ENCODE data around the gene PELO.

PELO gene

DNA sequence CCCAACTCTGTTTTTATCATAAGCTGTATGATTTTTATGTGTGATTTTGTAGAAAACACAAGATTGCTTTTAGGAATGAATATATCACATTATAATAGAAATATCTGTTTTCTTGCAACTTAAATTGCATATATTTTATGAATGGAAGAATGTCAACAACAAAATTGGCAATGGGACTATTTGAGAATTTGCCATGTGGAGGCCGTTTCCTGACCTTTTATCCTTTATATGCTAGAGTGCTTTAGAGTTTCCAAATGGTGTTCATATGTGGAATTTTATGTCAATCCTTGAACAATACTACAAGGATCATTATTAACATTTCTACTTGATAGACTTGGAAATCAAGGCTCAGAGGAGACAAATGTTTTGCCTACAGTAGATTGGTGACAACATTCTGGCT lies 34.2 kb downstream of the PELO start:
- TF ChIP-seq POLR2AphosphoS5 (IDR thresholded peaks at IDR 0.05; ENCODE audit: borderline replicate concordance, low read depth, low read length): no peak
- no peak for TF ChIP-seq EZH2 (IDR thresholded peaks at IDR 0.05)
- TF ChIP-seq FOXP2 (optimal IDR thresholded peaks at IDR 0.05; ENCODE audit: control extremely low read depth, extremely low read length, insufficient read depth): no peak
- Histone ChIP-seq H3K9me3 (ENCODE audit: low read depth, low read length) (no peaks in the 10 kb centered on the region), H3K4me3 (no peak overlapping the region), H3K9ac (ENCODE audit: insufficient read length) (no peak overlapping the region), H3K36me3 (ENCODE audit: insufficient read depth, low read length) (no peaks in the 10 kb centered on the region), H3K27ac (no peak overlapping the region)
- DNase-seq (ENCODE audit: low read depth, low spot score): no peak

DNA sequence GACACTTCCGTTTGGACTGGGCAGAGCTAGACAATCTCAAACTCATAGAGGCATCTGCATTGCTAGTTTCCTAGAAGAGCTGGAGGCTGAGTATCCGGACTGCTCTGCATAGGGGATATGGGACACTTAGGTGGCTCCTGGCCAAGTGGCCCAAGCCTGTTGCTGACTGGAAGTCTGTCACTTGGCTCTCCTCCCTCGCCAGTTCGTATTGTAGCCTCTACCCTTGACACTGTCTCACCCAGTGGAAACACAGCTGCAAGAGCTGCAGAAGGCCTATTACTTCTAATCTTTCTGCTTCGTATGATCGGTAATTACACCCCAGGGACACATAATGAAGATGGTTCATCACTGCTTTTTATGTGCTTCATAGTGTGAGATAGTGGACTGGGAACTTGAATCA lies 34.7 kb downstream of the PELO start:
- DNase-seq (ENCODE audit: low read depth, low spot score): no peak
- Histone ChIP-seq H3K27ac (no peak overlapping the region), H3K36me3 (ENCODE audit: insufficient read depth, low read length) (no peaks in the 10 kb centered on the region), H3K9me3 (ENCODE audit: low read depth, low read length) (no peaks in the 10 kb centered on the region), H3K4me3 (no peak overlapping the region), H3K9ac (ENCODE audit: insufficient read length) (no peak overlapping the region)
- no peak for TF ChIP-seq POLR2AphosphoS5 (IDR thresholded peaks at IDR 0.05; ENCODE audit: borderline replicate concordance, low read depth, low read length)
- no peak for TF ChIP-seq FOXP2 (optimal IDR thresholded peaks at IDR 0.05; ENCODE audit: control extremely low read depth, extremely low read length, insufficient read depth)
- TF ChIP-seq EZH2 (IDR thresholded peaks at IDR 0.05): no peak

DNA sequence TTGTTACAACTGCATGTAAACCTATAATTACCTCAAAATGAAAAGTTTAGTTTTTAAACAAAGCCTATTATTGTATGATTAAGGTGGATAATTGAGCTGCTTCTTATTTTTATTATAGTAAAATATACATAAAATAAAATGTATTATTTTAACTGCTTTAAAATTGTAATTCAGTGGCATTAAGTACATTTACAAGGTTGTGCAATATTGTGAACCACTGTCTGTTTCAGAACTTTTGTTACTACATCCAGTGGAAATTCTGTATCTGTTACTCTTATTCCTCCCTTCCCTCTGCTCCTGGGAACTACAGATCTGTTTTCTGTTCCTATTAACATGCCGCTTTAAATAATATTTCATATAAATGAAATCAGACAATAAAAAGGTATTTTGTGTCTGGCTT lies 37.1 kb downstream of the PELO start:
- no peak for DNase-seq (ENCODE audit: low read depth, low spot score)
- H3K9ac ChIP-seq (ENCODE audit: insufficient read length): no peak overlapping the region
- no peaks in the 10 kb centered on the region for H3K36me3 ChIP-seq (ENCODE audit: insufficient read depth, low read length)
- TF ChIP-seq EZH2 (IDR thresholded peaks at IDR 0.05) (no peak), FOXP2 (optimal IDR thresholded peaks at IDR 0.05; ENCODE audit: control extremely low read depth, extremely low read length, insufficient read depth) (no peak), POLR2AphosphoS5 (IDR thresholded peaks at IDR 0.05; ENCODE audit: borderline replicate concordance, low read depth, low read length) (no peak)
- H3K4me3 ChIP-seq: no peak overlapping the region
- no peak overlapping the region for H3K27ac ChIP-seq
- H3K9me3 ChIP-seq (ENCODE audit: low read depth, low read length): no peaks in the 10 kb centered on the region

DNA sequence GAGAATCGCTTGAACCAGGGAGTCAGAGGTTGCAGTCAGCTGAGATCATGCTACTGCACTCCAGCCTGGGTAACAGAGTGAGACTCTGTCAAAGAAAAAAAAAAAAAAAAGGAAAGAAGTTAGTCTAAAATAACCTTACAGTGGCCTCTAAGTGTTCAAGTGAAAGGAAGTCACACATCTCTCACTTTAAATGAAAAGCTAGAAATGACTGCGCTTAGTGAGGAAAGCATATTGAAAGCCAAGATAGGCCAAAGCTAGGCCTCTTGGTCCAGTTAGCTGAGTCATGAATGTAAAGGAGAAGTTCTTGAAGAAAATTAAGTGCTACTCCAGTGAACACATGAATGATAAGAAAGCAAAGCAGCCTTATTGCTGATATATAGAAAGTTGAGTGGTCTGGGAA lies 38.1 kb downstream of the PELO start:
- no peak for DNase-seq (ENCODE audit: low read depth, low spot score)
- no peak overlapping the region for H3K9ac ChIP-seq (ENCODE audit: insufficient read length)
- no peak for TF ChIP-seq FOXP2 (optimal IDR thresholded peaks at IDR 0.05; ENCODE audit: control extremely low read depth, extremely low read length, insufficient read depth)
- no peak overlapping the region for H3K4me3 ChIP-seq
- no peak overlapping the region for H3K27ac ChIP-seq
- H3K9me3 ChIP-seq (ENCODE audit: low read depth, low read length): no peaks in the 10 kb centered on the region
- H3K36me3 ChIP-seq (ENCODE audit: insufficient read depth, low read length): no peaks in the 10 kb centered on the region

DNA sequence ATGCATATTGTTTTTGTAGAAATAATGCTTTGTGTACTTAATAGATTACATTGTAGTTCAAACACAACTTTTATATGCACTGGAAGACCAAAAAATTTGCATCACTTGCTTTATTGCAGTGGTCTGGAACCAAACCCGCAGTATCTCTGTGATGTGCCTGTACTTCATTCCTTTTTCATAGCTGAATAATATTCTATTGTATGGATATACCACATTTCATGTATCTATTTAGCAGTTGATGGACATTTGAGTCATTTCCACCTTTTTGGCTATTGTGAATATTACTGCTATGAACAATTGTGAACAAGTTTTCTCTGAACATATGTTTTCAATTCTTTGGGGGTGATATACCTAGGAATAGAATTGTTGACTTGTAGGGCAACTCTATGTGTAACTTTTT lies 40.1 kb downstream of the PELO start:
- DNase-seq (ENCODE audit: low read depth, low spot score): no peak
- Histone ChIP-seq H3K9ac (ENCODE audit: insufficient read length) (no peak overlapping the region), H3K36me3 (ENCODE audit: insufficient read depth, low read length) (no peaks in the 10 kb centered on the region), H3K27ac (no peak overlapping the region), H3K4me3 (no peak overlapping the region), H3K9me3 (ENCODE audit: low read depth, low read length) (no peaks in the 10 kb centered on the region)
- TF ChIP-seq POLR2AphosphoS5 (IDR thresholded peaks at IDR 0.05; ENCODE audit: borderline replicate concordance, low read depth, low read length): no peak
- no peak for TF ChIP-seq EZH2 (IDR thresholded peaks at IDR 0.05)
- no peak for TF ChIP-seq FOXP2 (optimal IDR thresholded peaks at IDR 0.05; ENCODE audit: control extremely low read depth, extremely low read length, insufficient read depth)

DNA sequence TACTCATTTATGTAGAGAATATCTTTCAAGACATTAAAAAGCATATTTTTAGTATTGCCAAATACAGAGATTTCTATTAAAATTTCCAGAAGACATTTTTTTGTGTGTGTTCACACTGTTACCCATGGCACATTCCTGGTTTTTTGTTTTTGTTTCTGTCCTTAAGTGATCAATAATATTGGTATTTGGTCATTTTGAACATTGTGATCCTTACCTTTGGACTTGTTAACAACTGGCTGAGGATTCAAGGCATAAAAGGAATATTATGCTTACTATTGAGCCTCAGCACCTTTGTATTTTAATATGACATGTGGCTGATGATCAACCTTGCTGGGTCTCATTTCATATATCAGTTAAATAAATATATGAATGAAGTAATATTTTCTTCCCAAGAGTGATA lies 41.9 kb downstream of the PELO start:
- no peak for TF ChIP-seq POLR2AphosphoS5 (IDR thresholded peaks at IDR 0.05; ENCODE audit: borderline replicate concordance, low read depth, low read length)
- TF ChIP-seq EZH2 (IDR thresholded peaks at IDR 0.05): no peak
- TF ChIP-seq FOXP2 (optimal IDR thresholded peaks at IDR 0.05; ENCODE audit: control extremely low read depth, extremely low read length, insufficient read depth): no peak
- Histone ChIP-seq H3K9me3 (ENCODE audit: low read depth, low read length) (no peaks in the 10 kb centered on the region), H3K9ac (ENCODE audit: insufficient read length) (no peak overlapping the region), H3K27ac (no peak overlapping the region), H3K4me3 (no peak overlapping the region), H3K36me3 (ENCODE audit: insufficient read depth, low read length) (no peaks in the 10 kb centered on the region)
- DNase-seq (ENCODE audit: low read depth, low spot score): no peak

DNA sequence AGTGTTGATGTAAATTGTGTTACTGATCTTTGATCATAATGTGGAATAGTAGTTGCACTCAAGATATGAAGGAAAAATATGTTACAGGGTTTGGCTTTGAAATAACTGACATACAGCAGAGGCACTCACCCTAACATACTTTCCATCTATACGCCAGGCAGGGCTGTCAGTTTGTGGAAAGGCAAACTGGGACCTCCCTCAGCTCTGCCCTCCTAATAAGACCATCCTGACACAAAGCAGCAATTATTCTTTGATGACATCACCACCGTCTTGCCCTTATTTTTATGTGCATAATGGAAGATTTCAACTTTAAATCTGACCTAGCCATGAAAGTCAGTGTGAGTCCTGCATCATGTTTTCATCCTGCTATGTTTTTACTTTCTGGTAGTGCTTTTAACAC lies 42.9 kb downstream of the PELO start:
- no peaks in the 10 kb centered on the region for H3K36me3 ChIP-seq (ENCODE audit: insufficient read depth, low read length)
- H3K9ac ChIP-seq (ENCODE audit: insufficient read length): no peak overlapping the region
- TF ChIP-seq FOXP2 (optimal IDR thresholded peaks at IDR 0.05; ENCODE audit: control extremely low read depth, extremely low read length, insufficient read depth) (no peak), EZH2 (IDR thresholded peaks at IDR 0.05) (no peak), POLR2AphosphoS5 (IDR thresholded peaks at IDR 0.05; ENCODE audit: borderline replicate concordance, low read depth, low read length) (no peak)
- H3K4me3 ChIP-seq: no peak overlapping the region
- no peak for DNase-seq (ENCODE audit: low read depth, low spot score)
- no peak overlapping the region for H3K27ac ChIP-seq
- H3K9me3 ChIP-seq (ENCODE audit: low read depth, low read length): no peaks in the 10 kb centered on the region

DNA sequence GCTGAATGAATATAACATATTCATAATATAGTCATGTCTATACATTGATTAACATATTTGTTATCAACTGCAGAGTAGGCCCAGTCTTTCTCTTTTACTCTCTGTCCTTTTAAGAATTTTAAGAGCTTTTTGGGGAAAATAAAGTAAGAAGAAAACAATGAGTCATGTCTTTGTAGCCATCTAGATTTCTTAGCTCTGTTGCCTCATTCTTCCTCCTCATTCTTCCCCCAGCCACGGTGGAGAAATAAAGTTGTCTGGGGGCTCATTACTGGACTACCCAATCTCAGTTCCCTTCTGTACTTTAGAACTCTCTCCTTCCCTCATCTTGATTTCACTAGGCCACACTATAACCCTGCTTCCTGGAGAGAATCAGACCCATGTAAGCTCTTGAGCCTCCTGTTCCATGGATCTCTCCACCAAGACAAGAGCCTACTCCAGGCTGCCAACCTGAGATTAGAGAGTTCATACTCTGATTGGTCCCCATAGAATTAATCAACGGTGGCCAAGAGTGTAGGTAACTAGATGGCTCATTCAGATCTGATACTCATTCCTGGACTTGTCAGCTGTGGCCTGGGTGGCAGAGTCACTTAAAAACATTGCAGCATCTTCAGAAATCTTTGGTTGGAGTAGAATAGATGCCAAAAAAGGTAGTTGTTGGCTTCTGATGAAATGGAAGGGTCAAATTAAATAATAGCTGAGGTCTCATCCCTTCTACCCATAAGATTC lies 44.2 kb downstream of the PELO start:
- no peak overlapping the region for H3K4me3 ChIP-seq
- no peaks in the 10 kb centered on the region for H3K36me3 ChIP-seq (ENCODE audit: insufficient read depth, low read length)
- H3K9me3 ChIP-seq (ENCODE audit: low read depth, low read length): no peaks in the 10 kb centered on the region
- TF ChIP-seq FOXP2 (optimal IDR thresholded peaks at IDR 0.05; ENCODE audit: control extremely low read depth, extremely low read length, insufficient read depth) (no peak), EZH2 (IDR thresholded peaks at IDR 0.05) (no peak), POLR2AphosphoS5 (IDR thresholded peaks at IDR 0.05; ENCODE audit: borderline replicate concordance, low read depth, low read length) (no peak)
- no peak overlapping the region for H3K9ac ChIP-seq (ENCODE audit: insufficient read length)
- H3K27ac ChIP-seq: no peak overlapping the region
- no peak for DNase-seq (ENCODE audit: low read depth, low spot score)

DNA sequence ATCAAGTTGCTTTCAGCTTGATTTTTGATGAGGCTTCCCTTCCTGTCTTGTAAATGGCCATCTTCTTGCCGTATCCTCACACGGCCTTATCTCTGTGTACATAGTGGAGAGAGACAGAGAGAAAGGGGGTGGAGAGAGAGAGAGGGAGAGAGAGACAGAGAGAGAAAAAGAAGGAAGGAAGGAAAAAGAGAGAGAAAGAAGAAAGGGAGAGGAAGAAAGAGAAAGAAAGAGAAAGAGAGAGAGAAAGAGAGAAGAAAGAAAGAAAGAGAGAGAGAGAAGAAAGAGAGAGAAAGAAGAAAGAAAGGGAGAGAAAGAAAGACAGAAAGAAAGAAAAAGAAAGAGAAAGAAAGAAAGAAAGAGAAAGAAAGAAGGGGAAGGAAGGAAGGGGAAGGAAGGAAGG lies 46.6 kb downstream of the PELO start:
- H3K4me3 ChIP-seq: no peak overlapping the region
- no peaks in the 10 kb centered on the region for H3K36me3 ChIP-seq (ENCODE audit: insufficient read depth, low read length)
- no peak for DNase-seq (ENCODE audit: low read depth, low spot score)
- no peak for TF ChIP-seq POLR2AphosphoS5 (IDR thresholded peaks at IDR 0.05; ENCODE audit: borderline replicate concordance, low read depth, low read length)
- no peak for TF ChIP-seq FOXP2 (optimal IDR thresholded peaks at IDR 0.05; ENCODE audit: control extremely low read depth, extremely low read length, insufficient read depth)
- no peak for TF ChIP-seq EZH2 (IDR thresholded peaks at IDR 0.05)
- H3K9ac ChIP-seq (ENCODE audit: insufficient read length): no peak overlapping the region
- H3K9me3 ChIP-seq (ENCODE audit: low read depth, low read length): no peaks in the 10 kb centered on the region
- no peak overlapping the region for H3K27ac ChIP-seq
